B cell (primary cell): ENCODE results near the gene KCNIP2.

Experiments used
- CTCF ChIP-seq: fragments of 200-600 bp; IDR thresholded peaks from one replicate; pipeline ENCODE4 v1.8.0; 2022; ENCODE audit warnings: antibody characterized with exemption, mild to moderate bottlenecking
- EZH2 ChIP-seq: IDR thresholded peaks from 2 replicates; pipeline ENCODE4 v1.6.1; 2012; ENCODE audit warnings: borderline replicate concordance, low read depth, mild to moderate bottlenecking, moderate library complexity, low read length; ENCODE audit not compliant: insufficient read depth, poor library complexity, severe bottlenecking

- no peak for TF ChIP-seq CTCF
- no peak for TF ChIP-seq EZH2
Measured at GRCh38 chr10:101812606-101813005, 31.0 kb downstream of the KCNIP2 start.
